Spinal cord (tissue), 10 donors: Measurements from ENCODE around the gene NF2. TPM values are rescaled to one million over a fixed set of nuclear protein-coding genes. Genes with fewer than 3 reads are reported as not detected.
A peak's percentile ranks its signal among the peaks of the same experiment; 100 is the strongest.

Experiments
- DNase-seq, 6 donors: peaks; one replicate each; pipeline versions ENCODE4 v3.0.0 to v3.0.0-alpha.2; 2013 to 2015; ENCODE audit warnings: low spot score in 6 of 6, low read depth in 4 of 6
- H3K27ac ChIP-seq: one replicate; pipeline ENCODE4 v1.5.1; 2013; ENCODE audit warnings: low read depth, low read length, control low read depth
- H3K27me3 ChIP-seq: one replicate; pipeline ENCODE4 v1.6.1; 2013; ENCODE audit warnings: low read length; ENCODE audit not compliant: control insufficient read depth, insufficient read depth
- H3K36me3 ChIP-seq: one replicate; pipeline ENCODE4 v1.6.1; 2013; ENCODE audit warnings: low read length; ENCODE audit not compliant: control insufficient read depth, insufficient read depth
- H3K4me1 ChIP-seq: one replicate; pipeline ENCODE4 v1.6.1; 2013; ENCODE audit warnings: low read length; ENCODE audit not compliant: control insufficient read depth, insufficient read depth
- H3K4me3 ChIP-seq: one replicate; pipeline ENCODE4 v1.5.1; 2013; ENCODE audit warnings: low read depth, low read length, control low read depth
- H3K9me3 ChIP-seq: one replicate; pipeline ENCODE4 v1.6.1; 2013; ENCODE audit warnings: low read length; ENCODE audit not compliant: control insufficient read depth, insufficient read depth
- WGBS: methylation state at CpG from one replicate; pipeline ENCODE4 v1.1.5; 2013; ENCODE audit warnings: missing lambda C conversion rate; ENCODE audit not compliant: insufficient coverage; 5-methylcytosine and 5-hydroxymethylcytosine counted together
- polyA plus RNA-seq, 2 donors: library from polyadenylated mRNA; unstranded; fragments of 120-200 nt; gene quantifications; one replicate each; pipeline ENCODE4 v1.2.1, GENCODE V29; 2013; ENCODE audit not compliant: insufficient read length in 2 of 2
- total RNA-seq, 2 donors: library from RNA; depleted of rRNA in 1 of 2; stranded (reverse); fragments of 120-200 nt in 1 of 2; fragments of >200 nt in 1 of 2; gene quantifications; one replicate each; pipeline versions ENCODE4 v1.2.3 to v1.2.4, GENCODE V29; 2013 to 2014
- donor health status: healthy.

NF2 gene
- total and polyA plus RNA-seq, 4 donors = 35.4 to 48.7 (median 39.6) TPM

DNA sequence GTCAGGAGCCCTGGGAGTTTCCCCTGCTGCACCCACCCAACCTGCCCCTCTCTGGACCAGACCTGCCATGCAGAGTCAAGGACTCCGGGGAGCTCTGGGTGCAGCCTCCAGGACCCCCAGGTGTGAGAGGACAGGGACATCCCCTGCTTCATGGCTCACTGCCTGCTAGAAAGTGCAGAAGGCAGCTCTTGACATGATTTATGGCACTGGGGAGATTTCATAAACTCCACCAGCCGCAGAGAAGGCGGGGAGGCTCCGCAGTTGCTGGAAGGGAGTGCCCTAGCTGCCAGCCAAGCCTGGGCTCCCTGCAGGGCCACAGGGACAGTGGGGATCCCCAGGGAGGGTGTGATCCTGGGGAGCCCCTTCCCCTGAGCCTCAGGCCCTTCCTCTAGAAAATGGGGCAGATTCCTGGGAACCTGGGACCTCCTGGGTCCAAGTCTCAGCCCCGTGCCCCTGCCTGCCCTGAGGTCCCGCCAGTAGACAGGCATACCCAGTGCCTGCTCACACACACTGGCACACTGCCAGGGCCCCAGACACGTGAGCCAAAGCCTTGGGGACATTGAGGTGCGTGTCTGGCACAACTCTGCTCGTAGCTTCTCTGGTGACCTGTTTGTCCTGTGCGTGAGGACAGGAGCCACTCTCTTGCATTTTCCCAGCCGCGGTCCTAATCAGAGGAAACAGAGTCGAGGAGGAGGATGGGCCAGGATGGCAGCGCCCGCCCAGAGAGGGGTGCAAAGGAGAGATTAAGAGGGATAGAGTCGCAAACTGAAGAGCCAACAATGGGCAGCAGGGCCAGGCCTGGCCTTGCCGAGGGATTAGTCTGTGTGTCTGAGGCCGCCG lies 130.1 kb downstream of the NF2 start:
- Histone ChIP-seq H3K4me1 (peaks cover 37% of the 10 kb centered on the region), H3K4me3 (no peak overlapping the region), H3K9me3 (no peaks in the 10 kb centered on the region), H3K36me3 (peaks cover 83% of the 10 kb centered on the region), H3K27ac (no peak overlapping the region), H3K27me3 (no peaks in the 10 kb centered on the region)
- peak in 1 of 6 donors; percentile 75 for DNase-seq
- WGBS = 59% methylated on average over 19 of the region's 19 CpGs

DNA sequence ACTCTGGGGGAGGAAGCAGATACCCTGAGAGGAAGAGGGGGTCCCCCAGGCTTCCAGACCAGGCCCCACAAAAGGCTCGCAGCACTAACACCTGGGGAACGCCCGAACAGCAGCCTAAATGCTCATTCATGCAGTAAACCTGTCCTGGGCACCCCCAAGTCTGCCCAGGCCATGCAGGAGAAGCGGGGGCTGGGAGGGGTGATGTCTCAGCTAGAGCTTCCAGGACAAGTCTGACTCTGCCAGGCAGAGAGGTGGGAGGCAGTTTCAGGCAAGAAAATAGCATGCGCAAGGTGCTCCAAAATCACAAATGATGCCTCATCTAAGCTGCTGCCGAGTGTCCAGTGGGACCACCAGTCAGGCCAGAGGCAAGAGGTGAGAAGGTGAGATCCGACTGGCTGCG lies 131.0 kb downstream of the NF2 start:
- Histone ChIP-seq H3K27ac (no peak overlapping the region), H3K4me1 (peaks cover 37% of the 10 kb centered on the region), H3K9me3 (no peaks in the 10 kb centered on the region), H3K4me3 (no peak overlapping the region), H3K36me3 (peaks cover 83% of the 10 kb centered on the region), H3K27me3 (no peaks in the 10 kb centered on the region)
- DNase-seq = no peak
- WGBS = 88% methylated on average over 8 of the region's 8 CpGs

- no peak overlapping the region for H3K27ac ChIP-seq
- no peak for DNase-seq
- peaks cover 83% of the 10 kb centered on the region for H3K36me3 ChIP-seq
- no peak overlapping the region for H3K4me3 ChIP-seq
- H3K27me3 ChIP-seq = no peaks in the 10 kb centered on the region
- H3K4me1 ChIP-seq = peaks cover 37% of the 10 kb centered on the region
- WGBS = 64% methylated on average over 7 of the region's 9 CpGs
- H3K9me3 ChIP-seq = no peaks in the 10 kb centered on the region
Observed at GRCh38 chr22:29734838-29735237, 131.4 kb downstream of the NF2 start.

- peaks cover 83% of the 10 kb centered on the region for H3K36me3 ChIP-seq
Observed at GRCh38 chr22:29735416-29735815, 132.0 kb downstream of the NF2 start.

GRCh38 chr22:29737251-29738117 lies 134.1 kb downstream of the NF2 start:
- Histone ChIP-seq H3K9me3 (no peaks in the 10 kb centered on the region), H3K4me3 (no peak overlapping the region), H3K36me3 (peaks cover 89% of the 10 kb centered on the region), H3K4me1 (peaks cover 35% of the 10 kb centered on the region), H3K27ac (no peak overlapping the region), H3K27me3 (no peaks in the 10 kb centered on the region)
- peak in 1 of 6 donors; percentile 56 for DNase-seq
- WGBS = 72% methylated on average over 21 of the region's 22 CpGs

More at GRCh38 chr22:29735416-29735815, 132.0 kb downstream of the NF2 start:
- no peak overlapping the region for H3K27ac ChIP-seq
- peaks cover 35% of the 10 kb centered on the region for H3K4me1 ChIP-seq
- WGBS = 33% methylated on average over 1 of the region's 1 CpG
- no peaks in the 10 kb centered on the region for H3K27me3 ChIP-seq
- DNase-seq = no peak
- no peaks in the 10 kb centered on the region for H3K9me3 ChIP-seq
- no peak overlapping the region for H3K4me3 ChIP-seq

DNA sequence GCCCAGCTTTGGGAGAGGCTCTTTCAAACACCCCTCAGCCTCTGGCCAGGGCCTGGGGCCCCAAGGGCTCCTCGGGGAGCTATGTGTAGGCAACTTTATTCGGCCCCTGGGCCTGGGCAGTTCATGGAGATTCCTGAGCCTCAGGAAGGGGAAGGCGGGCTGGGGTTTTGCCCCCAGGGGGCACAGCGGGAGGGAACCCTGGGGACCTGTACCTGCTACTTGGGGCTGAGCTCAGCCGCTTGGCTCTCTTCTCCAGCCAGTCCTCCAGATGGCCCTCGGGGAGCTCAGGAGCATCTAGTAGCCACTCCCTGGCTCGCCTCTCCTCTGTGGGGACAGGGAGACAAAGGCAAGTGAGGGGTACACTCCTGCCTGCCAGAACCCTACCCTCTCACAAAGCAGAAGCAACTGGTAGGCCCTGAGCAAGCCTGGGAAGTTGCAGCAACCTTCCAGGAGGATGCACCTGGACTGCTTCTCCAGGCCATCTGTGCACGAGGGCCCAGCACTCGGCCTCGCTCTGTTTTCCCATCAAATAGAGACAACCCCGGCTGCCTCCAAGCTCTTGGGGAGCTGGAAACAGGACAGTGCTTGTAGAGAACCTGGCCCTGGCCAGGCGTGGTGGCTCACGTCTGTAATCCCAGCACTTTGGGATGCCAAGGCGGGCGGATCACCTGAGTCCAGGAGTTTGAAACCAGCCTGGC lies 134.8 kb downstream of the NF2 start:
- no peak for DNase-seq
- 82% methylated on average over 12 of the region's 15 CpGs for WGBS
- Histone ChIP-seq H3K27me3 (no peaks in the 10 kb centered on the region), H3K27ac (no peak overlapping the region), H3K4me1 (peaks cover 32% of the 10 kb centered on the region), H3K9me3 (no peaks in the 10 kb centered on the region), H3K36me3 (peaks cover 86% of the 10 kb centered on the region), H3K4me3 (no peak overlapping the region)

DNA sequence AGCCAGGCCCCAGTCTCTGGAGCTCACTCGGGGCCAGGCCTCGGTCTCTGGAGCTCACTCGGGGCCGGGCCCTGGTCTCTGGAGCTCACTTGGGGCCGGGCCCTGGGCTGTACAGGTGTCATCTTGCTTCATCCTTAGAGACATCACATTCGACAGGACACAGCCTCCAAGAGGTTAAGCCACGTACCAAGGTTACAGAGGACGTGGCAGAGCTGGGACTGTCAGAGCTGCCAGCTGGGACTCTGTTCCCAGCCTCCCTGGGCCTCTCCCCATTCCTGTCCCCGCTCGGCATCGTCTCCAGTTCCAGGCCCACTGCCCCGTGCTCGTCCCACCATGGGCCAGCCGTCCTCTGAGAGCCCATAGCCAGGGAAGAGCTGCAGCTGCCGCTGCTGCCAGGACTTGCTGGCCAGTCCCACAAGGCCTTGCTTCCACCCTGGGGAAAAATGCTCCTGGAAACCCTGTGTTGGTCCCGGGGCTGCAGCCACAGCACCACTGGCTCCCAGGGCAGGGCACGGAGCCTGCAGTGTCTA lies 136.0 kb downstream of the NF2 start:
- 86% methylated on average over 17 of the region's 17 CpGs for whole genome bisulfite sequencing

DNA sequence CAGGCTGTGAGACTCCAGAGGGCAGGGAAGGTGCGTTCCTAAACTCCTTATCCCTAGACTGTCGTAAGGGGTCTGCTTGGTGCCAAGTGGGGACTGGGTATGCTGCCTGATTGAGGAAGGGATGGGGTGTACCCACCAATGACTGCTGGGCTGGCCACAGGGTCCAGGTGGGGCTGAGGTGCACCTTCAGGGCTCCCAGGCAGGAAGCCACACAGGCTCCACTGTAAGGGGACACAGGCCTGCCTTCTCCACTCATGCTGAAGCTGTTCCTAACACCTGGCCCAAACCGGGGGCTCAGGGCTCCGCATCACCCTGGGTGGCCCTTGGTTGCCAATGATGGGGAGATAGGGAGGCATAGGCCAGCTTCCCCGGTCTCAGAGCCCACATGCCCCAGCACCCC lies 136.8 kb downstream of the NF2 start:
- no peak for DNase-seq

More for the DNA sequence above, 136.0 kb downstream of the NF2 start:
- no peak overlapping the region for H3K27ac ChIP-seq
- H3K4me3 ChIP-seq = no peak overlapping the region
- H3K27me3 ChIP-seq = no peaks in the 10 kb centered on the region
- H3K9me3 ChIP-seq = no peaks in the 10 kb centered on the region
- H3K4me1 ChIP-seq = peaks cover 21% of the 10 kb centered on the region
- DNase-seq = no peak
- H3K36me3 ChIP-seq = peaks cover 84% of the 10 kb centered on the region

DNA sequence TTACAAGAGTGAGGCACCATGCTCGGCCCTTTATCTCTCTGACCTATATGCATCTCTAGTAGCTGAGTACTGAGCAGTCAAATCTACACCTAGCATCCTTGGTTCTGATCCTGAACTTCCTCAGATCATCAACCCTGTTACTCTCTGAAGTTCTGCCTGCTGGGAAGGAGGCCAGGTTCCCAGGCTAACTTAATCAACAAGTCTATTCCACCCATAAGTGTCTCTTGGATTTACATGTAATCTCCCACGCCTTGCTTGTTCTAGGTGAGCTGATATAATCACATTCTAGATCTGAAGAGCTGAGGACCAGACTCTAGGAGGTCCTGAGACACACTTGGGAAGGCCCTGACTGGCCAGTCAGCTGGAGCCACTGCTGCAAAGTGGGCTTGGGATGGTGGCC lies 138.5 kb downstream of the NF2 start:
- no peak for DNase-seq
- no peaks in the 10 kb centered on the region for H3K27me3 ChIP-seq
- H3K9me3 ChIP-seq = no peaks in the 10 kb centered on the region
- no peak overlapping the region for H3K27ac ChIP-seq
- peaks cover 15% of the 10 kb centered on the region for H3K4me1 ChIP-seq
- 83% methylated on average over 1 of the region's 2 CpGs for WGBS
- H3K36me3 ChIP-seq = peaks cover 90% of the 10 kb centered on the region
- no peak overlapping the region for H3K4me3 ChIP-seq

More for the DNA sequence above, 136.8 kb downstream of the NF2 start:
- Histone ChIP-seq H3K4me3 (no peak overlapping the region), H3K27ac (no peak overlapping the region), H3K36me3 (peaks cover 82% of the 10 kb centered on the region), H3K27me3 (no peaks in the 10 kb centered on the region), H3K4me1 (peaks cover 15% of the 10 kb centered on the region), H3K9me3 (no peaks in the 10 kb centered on the region)
- 100% methylated on average over 2 of the region's 5 CpGs for WGBS
